SH-SY5Y (cell line): ENCODE data around the gene CFTR.

ENCODE experiments used
- GATA2 ChIP-seq: IDR thresholded peaks from 2 replicates; pipeline ENCODE4 v1.6.1; 2011; ENCODE audit warnings: mild to moderate bottlenecking, low read depth, low read length
- GATA3 ChIP-seq: IDR thresholded peaks from 2 replicates; pipeline ENCODE4 v1.6.1; 2011; ENCODE audit warnings: low read depth, mild to moderate bottlenecking, low read length, moderate library complexity

CFTR gene

DNA sequence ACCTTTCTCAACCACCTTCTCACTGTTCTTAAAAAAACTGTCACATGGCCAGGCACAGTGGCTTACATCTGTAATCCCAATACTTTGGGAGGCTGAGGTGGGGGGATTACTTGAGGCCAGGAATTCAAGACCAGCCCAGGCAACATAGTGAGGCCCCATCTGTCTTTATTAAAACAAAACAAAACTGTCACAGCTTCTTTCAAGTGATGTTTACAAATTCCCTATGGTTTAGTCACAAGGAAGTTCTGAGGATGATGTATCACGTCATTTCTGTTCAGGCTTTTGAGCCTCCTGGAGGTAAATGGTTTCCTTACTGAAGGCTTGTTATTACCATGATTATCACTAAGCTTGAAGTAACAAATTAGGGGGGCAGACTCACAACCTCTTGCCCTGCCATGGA is 186.2 kb downstream of the CFTR start:
- TF ChIP-seq GATA3 = no peak
- no peak for TF ChIP-seq GATA2

DNA sequence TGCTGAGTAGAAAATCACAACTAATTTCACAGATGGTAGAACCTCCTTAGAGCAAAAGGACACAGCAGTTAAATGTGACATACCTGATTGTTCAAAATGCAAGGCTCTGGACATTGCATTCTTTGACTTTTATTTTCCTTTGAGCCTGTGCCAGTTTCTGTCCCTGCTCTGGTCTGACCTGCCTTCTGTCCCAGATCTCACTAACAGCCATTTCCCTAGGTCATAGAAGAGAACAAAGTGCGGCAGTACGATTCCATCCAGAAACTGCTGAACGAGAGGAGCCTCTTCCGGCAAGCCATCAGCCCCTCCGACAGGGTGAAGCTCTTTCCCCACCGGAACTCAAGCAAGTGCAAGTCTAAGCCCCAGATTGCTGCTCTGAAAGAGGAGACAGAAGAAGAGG is 186.9 kb downstream of the CFTR start:
- TF ChIP-seq GATA2 = no peak
- TF ChIP-seq GATA3 = no peak

DNA sequence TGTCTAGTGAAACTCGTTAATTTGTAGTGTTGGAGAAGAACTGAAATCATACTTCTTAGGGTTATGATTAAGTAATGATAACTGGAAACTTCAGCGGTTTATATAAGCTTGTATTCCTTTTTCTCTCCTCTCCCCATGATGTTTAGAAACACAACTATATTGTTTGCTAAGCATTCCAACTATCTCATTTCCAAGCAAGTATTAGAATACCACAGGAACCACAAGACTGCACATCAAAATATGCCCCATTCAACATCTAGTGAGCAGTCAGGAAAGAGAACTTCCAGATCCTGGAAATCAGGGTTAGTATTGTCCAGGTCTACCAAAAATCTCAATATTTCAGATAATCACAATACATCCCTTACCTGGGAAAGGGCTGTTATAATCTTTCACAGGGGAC is 187.6 kb downstream of the CFTR start:
- no peak for TF ChIP-seq GATA2

DNA sequence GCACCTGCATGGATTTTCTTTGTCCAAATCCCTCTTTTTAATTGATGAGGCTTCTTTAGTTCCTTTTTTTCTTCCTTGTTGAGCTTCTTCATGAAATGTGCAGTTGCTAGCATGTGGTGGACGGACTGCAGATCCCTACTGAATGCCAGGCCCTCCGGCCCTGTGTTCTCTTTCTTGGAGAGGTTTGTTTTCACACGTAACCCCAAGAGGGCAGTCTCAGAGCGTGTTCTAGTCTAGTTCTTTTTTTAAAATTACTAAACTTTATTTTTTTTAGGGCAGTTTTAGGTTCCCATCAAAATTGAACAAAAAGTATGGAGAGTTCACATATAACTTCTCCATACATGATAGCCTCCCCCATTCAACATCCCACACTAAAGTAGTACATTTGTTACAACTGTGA is 190.0 kb downstream of the CFTR start:
- TF ChIP-seq GATA3 (no peak), GATA2 (no peak)

DNA sequence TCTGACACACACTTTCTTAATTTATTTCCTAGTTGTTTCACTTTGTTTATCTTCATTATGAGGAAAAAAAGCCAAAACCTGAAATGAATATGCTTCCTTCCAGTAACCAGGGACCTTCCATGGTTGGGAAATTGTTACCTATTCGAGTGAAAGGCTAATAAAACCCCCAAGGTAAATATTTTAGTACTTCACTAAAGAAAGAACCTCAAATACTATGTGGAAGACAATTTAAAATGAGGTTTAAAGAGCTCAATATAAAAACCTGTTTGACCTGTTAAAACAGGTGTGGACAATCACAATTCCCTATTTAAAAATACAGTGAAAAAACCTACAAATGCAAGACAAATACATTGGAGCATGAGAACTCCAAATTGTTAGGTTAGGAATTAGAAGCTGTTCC is 192.6 kb downstream of the CFTR start:
- TF ChIP-seq GATA3 = no peak
- no peak for TF ChIP-seq GATA2

DNA sequence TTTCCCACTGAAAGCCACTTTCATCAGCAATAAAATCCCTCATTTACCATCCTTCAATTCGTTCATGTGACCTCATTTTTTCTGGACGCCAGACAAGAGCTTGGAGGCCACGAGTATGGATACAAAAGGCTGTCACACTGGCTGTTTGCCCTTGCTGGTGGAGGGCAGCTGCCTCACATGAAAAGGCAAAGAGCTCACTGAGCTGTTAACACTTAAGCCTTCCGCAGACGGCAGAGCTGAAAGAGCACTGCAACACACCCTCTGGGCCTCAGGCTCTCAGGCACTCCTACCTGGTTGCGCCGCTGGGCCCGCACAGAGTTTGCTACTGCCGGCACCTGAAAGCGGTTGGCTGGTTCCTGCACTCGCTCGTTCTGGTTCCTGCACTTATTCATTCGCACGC is 193.5 kb downstream of the CFTR start:
- TF ChIP-seq GATA2 (no peak), GATA3 (no peak)

DNA sequence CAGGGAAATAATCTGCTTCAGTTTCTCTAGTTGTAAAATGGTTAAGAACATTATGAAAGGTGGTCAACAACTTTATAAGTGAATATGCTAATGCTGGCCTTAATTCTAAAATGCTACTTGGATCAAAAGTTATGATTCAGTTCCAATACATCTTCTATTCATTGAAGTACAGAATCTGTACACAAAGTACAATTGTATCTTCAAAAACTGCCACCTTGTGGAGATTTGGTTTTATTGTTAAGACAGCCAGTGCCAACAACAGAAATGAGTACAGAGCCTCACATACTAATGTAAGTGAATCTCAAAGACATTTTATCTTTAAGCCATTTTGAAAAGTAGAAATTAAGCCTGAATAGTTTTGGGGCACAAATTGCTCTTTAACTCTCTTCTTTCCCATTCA is 194.0 kb downstream of the CFTR start:
- TF ChIP-seq GATA3 (no peak), GATA2 (no peak)

DNA sequence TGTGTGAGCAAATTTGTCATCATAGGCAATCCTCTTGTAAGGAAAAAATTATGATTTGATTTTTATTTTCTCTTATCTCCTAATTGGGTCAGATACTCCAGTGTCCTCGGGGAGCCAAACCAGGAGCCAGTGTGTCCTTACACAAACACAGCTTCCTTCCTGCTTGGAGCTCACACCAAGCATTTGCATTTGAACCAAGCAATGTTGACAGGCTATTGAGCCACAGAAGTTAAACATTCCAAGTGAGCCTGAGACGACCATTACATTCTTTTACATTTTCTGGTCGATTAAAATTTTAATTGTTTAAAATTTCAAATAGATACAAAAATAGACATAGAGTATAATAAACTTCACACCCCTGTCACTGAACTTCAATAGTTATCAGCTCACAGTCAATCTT is 194.8 kb downstream of the CFTR start:
- TF ChIP-seq GATA3 (no peak), GATA2 (no peak)

DNA sequence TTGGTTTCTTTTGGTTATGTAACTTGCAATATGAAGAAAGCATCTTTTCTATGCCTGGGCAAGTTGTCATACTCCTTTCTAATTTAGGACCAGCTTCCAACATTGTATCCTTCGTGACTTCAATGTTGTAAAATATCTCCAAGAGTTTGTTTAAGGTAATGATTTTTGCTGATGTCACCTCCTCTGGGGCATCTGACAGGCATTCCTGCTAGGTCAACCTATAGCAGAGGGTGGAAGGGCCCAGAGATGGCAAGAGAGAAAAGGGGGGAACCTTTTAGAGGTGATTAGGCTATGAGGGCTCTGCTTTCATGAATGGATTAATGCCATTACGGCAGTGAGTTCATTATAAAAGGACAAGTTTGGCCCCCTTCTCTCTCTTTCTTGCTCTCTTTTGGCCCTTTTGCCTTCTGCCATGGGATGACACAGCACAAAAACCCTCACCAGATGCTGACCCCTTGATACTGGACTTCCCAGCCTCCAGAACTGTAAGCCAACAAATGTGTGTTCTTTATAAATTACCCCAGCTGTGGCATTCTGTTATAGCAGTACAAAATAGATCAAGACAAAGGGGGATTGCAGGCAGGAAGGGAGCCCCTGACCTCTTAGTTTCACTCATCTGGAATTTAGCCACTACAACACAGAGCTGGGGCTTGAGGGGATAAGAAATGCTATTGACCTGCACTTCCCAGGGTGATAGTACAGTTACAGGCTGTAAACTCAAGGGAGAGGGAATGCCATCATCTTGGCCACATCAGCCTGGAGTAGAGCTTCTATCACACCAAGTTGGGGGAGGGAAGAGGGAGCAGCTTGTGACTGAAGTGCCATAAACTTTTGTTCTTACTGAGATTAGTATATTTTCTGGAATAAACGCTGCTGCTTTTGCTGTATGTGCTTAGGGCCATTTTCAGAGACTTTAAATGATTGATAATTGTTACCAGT is 195.9 kb downstream of the CFTR start:
- TF ChIP-seq GATA3 (no peak), GATA2 (no peak)

DNA sequence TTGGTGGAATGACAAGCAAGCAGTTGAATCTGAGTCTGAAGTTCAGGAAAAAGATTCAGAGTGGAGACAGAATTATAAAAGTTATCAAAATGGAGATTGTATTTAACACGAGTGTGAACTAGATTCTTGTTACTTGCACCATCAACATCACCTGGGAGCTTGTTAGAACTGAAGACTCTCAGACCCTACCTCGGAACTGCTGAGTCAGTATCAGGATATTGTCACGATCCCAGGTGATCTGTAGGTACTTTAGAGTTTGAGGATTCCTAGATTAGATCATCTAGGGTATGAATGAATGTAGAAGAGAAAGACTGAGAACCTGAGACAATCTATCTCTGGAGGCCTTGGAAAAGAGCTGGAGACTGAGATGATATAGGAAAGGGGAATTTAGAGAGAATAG is 199.3 kb downstream of the CFTR start:
- no peak for TF ChIP-seq GATA3
- no peak for TF ChIP-seq GATA2

DNA sequence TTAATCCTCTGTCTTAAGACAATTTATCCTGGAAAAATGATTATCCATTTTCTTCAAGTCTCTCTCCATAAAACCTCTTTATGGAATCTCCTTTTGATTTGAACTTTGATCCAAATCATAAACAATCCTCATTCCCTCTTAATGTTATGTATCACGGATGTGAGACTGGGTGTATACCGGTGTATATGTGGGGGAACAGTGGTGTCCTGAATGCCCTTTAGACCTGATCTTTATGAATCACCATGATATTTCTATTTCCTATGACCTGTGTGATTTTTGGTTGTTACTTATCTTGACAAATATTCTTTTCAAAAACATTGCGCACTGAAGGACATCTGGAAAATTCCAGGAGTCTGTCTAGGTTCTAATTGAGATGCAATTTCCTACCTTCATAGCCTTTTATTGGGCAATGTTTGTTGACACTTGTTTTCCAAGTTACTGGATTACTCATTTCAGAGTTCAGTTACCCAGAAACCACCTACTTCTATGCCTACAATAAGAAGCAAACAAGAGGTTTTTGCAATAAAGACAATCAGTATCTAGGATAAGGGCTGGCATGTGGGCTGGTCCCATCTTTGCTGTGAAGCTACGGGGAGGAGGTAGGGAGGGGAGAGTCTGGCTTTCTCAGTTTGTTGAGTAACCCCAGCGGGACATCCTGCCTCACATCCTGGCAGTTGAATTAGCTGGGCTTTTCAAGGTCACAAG is 203.0 kb downstream of the CFTR start:
- TF ChIP-seq GATA2 = no peak
- no peak for TF ChIP-seq GATA3

DNA sequence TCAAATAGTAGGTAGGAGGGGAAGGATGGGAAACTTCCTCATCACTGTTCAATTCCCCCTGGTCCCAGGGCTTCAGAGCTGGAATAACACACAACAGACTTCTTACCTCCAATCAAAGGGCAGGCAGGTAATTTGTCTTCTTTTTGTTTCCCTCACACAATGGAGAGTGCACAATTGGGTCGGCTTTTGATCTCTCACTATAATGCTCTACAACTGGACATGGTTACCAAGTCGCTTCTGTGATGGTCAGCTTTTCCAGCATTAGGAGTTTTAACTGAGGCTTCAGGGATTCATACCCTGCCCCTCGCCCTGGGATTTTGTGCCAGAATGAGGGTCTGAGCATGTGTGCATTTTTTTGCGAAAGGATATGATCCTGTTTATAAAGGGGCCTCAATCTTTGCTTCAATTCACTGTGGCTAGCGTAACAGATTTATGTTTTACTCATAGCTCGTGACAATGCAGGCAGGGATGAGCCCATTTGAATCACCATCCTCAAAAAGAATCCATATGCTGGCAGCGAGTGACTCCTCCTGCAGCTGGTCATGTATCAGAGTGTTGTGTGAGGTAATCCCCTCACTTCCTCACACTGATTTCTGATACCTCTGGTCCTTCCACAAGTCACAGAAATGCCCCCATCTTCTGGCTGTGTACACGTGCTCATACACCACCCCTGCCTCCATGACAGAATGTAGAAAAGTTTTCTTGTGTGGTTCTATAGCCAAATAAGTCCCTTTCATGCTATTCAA is 203.8 kb downstream of the CFTR start:
- no peak for TF ChIP-seq GATA2
- TF ChIP-seq GATA3 = no peak

DNA sequence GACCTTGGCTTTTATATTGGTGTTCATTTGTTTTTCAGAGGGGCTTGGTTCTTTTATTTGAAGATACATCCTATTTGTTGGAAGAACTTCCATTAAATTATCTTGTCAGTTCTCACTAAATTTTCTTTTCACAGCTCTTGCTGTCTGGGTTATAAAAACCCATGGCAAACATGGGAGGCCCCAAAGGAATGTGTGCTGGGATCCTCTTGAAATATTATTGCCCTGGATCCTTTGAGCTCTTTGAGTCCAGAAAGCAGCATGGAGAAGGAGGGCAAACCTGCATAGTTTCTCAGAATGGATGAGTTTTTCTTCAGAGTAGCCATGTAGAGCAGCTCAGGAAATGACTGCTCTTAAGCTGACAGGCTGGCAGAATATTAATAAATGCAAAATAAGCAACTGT is 206.0 kb downstream of the CFTR start:
- TF ChIP-seq GATA2 (no peak), GATA3 (no peak)

DNA sequence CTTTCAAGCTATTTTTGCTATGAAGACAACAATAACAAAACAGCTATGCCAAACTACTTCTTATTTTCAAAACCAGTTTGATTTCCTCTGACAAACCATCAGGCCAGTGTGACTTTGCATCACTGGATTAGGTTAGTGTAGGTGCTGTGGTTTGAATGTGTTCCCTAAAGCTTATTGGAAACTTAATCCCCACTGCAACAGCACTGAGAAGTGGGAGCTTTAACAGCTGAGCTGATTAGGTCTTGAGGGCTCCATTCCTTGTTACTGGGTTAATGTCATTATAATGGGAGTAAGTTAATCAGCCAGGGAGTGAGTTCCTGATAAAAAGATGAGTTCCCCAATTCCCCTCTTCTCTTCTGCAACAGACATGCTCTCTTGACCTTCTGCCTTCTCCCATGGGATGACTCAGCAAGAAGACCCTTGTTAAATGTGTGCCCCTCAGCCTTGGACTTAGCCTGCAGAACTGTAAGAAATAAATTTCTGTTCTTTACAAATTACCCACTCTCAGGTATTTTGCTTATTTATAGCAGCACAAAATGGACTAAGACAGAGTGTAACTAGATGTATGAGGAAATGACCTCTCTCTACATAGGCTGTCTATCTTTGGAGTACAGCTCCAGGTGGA is 206.6 kb downstream of the CFTR start:
- TF ChIP-seq GATA2 = no peak

DNA sequence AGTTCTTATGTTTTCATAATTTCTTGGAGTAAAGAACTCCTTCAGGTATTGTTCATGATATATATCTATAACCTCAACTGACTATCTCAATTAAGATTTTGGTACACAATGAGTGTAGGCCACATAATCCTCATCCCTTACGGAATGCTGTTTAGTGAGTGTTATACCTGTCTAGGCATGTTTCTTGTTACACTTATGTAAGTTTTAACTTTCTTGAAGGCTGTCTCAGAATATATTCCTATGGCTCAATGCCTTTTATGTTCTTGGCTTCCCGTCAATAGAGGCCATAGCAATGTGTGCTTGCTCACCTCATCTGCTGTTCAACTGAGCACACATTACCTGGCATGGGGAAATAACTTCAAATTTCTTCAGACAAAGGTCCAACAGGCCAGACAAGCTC is 208.3 kb downstream of the CFTR start:
- no peak for TF ChIP-seq GATA2
- no peak for TF ChIP-seq GATA3
